NK-92 (cell line): ENCODE results near the gene TEX53.

ENCODE experiments used
- DNase-seq: peaks from one replicate; lab custom pipeline; 2025; ENCODE audit not compliant: unreplicated experiment; lab: John Stamatoyannopoulos, UW

TEX53 gene

DNA sequence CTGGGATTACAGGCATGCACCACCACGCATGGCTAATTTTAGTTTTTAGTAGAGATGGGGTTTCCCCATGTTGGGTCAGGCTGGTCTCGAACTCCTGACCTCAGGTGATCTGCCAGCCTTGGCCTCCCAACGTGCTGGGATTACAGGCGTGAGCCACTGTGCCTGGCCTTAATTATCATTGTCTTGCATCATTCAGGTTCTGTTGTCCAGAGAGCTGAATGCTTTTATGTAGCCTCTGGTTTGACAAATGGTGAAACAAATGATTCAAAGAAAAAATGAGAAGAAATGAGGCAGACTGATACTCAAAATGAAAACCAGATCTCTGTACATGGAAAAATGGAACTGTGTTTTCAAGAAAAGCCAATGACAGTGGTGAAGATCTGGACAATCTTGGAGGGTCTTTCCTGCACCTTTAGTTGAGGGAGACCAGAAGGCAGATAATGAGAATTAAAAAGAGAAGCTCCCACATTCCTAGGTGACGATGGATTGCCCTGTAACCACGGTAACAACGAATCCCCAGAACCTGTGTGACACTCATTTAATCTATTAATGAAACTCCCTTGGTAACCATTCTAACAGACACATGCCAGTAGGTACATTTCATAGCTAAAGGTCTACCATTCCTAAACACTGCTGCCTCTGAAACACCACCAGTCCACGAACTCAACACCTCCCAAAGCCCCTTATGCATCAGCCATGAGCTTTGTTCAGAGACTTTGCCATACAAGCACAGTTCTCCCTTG is 22.8 kb upstream of the TEX53 start:
- DNase-seq, result no peak

DNA sequence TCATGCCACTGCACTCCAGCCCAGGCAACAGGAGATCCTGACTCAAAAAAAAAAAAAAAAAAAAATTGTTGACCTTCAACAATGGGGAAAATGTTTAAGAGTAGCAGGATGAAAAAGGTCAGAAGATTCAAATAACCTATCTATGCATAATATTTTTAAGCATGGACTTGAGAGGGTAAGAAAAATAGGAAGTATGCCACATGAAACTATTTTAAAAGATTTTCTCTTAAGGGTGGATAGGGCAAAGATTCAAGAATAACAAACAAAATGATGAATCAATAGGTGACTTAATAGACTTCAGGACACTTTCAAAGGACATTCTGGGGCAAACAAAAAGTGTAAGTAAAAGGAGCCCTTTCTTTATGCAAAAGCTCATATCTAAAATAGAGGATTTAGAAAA is 21.2 kb upstream of the TEX53 start:
- no peak for DNase-seq

DNA sequence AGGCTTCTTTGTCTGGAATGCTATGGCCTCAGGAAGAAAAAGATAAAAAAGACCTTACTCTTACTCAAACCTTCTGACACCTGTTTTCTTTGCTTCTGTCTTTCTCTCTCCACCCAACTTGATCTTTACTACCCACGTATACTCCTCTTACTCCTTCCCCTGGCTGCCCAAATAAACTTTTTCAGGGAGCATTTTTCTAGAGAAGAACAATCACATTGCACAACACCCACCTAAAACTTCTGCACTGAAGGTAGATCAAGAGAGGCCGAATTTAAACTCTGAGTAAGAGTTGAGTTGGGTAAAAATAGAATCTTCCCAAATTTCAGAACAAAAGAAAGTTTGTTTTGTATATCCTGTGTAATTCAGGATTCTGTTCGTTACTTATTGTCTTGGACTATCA is 20.5 kb upstream of the TEX53 start:
- no peak for DNase-seq

DNA sequence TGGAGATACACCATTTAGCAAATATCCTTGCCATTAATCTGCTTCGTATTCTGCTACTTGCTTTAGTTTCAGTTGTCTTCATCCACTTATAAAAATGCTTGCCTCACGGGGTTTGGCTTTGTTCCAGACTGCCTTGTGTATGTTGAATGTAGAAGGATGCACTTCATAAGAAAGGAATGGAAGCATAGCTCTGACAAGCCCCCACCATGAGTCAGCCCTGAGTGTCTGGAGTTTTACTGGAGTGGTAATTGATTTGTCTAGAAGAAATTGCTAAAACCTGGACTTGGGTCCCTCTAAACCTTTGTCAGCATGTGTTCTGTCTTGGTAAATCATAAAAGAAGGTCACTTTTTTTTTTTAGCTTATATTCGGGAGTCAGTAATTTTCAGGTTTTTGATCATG is 19.8 kb upstream of the TEX53 start:
- no peak for DNase-seq

DNA sequence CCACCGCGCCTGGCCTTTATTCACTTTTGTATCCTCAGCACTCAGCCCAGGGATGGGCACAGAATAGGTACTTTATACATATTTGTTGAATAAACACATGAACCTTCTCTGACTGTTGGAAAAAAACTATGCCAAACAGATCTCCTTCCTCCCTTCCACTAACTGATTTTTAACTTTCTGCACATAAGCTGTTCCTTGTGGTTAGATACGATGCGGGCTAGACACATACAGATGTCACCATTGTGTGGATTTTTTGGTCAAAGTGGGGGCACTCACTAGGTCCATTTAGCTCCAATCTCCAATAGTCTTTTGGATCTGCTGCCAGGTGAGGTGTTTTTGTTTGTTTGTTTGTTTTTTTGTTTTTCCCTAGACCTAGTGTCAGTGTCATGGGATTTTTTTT is 19.3 kb upstream of the TEX53 start:
- DNase-seq, result no peak

DNA sequence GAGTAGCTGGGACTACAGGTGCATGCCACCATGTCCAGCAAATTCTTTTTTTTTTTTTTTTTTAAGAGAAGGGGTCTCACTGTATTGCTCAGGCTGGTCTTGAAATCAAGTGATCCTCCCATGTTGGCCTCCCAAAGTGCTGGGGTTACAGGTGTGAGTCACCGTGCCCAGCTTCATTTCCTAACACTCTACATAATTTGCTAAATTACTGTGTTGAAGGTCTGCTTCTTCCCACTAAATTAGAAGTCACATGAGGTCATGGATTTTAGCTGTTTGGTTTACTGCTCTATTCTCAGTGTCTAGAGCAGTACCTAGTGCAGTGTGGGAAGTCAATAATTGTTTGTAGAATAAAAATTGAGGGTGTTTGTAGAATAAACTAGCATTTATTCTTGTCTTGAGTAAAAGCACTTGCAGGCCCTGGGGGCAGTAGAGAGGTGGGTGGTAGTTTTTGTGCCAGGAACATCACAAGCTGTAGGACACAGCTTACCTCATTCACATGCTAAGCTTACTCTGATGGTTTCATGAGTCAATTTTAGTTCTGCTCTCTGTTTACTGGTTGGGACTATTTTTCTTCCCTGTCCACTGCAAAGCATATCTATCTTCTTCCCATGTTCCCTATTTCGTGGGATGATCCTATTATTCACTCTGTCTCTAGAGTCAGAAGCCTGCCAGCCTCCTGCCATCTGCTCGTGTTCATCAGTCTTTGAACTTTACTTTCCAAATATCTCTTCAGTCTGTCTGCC is 17.4 kb upstream of the TEX53 start:
- DNase-seq, result no peak

DNA sequence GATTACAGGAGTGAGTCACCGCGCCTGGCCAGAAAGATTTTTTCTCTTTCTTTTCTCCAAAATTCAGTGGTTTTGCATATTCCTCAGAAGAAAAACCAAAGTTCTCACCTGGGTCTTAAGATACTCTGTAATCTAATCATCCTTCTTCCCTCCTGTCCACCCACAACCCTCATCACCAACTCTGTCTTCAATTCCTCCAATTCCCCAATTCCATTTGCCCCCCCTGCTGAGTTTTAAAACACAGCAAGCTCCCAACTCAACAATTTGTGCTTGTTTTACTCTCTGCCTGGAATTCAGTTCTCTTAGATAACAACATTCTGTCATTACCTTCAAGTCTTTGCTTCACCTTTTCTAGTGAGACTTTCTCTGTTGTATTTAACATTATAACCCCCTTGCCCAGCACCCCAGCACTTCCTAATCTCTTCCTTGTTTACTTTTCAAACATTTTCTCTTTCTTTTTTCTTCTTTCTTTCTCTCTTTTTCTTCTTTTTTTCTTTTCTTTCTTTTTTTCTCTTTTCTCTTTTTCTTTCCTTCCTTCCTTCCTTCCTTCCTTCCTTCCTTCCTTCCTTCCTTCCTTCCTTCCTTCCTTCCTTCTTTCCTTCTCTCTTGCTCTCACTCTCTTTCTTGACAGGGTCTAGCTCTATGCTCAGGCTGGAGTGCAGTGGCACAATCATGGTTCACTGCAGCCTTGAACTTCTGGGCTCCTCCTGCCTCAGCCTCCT is 16.6 kb upstream of the TEX53 start:
- DNase-seq, result no peak

DNA sequence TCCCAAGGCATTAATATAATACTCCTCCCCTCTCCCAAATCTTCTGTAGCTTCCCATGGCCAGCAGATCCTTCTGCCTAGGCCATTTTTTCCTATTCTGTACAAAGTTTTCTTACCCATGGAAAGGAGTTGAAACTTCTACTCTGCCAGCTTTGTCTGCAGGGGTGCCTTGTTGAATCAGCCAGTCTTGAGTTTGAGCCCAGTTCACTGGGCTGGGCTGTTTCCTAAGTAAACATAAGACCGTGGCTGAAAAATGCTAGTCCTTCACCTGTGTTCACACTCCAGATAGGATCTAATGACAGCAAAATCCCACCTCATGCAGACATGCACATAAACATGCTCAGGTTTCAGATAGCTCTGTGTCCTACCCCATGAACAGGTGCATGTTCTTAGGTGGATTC is 14.0 kb upstream of the TEX53 start:
- no peak for DNase-seq

DNA sequence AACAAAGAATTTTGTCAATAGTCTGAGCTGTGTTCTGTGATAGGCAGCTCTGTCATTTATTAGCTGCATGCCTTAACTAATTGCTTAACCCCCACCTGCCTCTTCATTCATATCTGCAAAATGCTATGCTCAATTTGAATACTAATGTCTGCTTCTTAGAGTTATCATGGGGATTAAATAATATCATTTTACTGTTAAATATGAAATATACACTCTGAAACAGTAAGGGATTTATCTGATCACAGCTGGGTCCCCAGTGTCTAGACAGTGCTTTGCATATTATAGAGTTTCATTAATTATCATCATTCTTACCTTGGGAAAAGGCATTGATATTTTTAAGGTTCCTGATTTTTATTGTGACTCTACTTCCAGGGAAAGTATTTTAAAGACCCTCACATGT is 12.4 kb upstream of the TEX53 start:
- no peak for DNase-seq

DNA sequence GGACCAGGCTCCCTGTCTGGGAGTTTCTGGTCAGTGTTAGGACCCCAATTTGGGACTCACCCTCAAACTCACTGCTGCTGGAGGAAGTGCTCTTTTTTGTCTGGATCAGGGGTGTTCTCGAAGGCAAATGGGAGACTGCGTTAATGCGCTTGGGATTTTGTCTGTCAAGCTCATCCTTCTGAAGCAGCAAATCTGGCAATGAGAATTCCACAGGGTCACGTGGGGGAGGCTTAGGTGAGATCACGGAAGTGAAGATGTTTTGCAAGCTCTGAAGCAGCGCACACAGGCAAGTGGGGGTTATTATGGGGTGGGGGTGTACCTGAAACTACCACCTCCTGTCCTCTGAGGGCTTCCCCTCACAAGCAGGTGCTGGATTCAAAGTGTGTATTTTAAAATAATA is 10.5 kb upstream of the TEX53 start:
- DNase-seq, result no peak

DNA sequence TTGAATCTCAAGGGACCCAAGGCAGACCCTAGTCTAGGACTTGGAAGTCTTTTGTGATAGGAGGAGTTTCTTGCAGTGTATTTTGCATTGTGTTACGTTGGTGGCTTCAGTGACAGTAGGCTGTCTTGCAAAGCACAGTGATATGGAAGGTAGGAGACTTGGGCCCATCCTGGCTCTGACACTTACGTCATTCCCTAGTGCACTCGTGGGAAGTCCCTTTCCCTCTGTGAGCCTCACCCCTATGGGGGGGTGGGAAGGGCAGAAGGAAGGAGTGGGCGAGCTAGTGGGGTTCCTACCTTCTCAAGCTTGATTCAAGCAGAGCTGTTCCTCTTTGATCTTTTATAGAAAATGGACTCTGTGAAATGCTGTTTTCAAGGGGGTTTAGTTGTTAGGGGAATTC is 9.2 kb upstream of the TEX53 start:
- no peak for DNase-seq

DNA sequence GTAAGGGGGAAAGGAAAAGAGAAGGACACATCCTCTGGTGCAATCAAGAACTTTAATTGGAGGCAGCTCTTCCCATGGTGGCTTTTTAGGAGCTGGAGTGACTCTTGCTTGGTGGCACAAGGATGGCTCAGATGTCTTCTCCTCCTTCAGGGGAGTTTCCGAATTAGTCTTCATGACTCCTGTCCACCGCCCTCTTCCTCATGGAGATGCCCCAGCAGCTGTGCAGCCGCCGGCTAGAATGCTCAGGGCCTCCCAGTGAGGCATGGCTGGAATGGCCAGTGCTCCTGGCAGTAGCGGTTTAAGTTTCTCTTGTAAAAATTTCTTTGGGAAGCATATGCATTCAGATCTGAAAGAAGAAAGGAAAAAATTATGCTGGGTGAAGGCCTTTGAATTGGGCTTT is 8.8 kb upstream of the TEX53 start:
- no peak for DNase-seq

DNA sequence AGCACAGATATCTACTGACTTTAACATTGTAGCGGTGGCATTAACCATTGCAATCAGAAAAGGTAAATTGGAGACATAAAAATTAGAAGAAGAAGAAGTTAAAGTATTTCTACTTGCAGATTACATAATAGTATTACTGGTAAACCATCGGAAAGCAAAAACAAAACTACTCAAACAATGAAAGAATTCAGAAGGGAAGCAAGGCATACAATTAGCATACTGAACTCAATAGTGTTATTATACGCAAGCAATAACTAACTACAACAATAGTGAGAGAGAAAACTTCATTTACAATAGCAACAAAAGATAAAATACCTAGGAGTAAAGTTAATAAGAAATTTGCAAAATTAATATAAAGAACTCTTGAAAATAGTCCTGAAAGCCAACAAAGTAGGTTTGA is 6.6 kb upstream of the TEX53 start:
- DNase-seq, result no peak

DNA sequence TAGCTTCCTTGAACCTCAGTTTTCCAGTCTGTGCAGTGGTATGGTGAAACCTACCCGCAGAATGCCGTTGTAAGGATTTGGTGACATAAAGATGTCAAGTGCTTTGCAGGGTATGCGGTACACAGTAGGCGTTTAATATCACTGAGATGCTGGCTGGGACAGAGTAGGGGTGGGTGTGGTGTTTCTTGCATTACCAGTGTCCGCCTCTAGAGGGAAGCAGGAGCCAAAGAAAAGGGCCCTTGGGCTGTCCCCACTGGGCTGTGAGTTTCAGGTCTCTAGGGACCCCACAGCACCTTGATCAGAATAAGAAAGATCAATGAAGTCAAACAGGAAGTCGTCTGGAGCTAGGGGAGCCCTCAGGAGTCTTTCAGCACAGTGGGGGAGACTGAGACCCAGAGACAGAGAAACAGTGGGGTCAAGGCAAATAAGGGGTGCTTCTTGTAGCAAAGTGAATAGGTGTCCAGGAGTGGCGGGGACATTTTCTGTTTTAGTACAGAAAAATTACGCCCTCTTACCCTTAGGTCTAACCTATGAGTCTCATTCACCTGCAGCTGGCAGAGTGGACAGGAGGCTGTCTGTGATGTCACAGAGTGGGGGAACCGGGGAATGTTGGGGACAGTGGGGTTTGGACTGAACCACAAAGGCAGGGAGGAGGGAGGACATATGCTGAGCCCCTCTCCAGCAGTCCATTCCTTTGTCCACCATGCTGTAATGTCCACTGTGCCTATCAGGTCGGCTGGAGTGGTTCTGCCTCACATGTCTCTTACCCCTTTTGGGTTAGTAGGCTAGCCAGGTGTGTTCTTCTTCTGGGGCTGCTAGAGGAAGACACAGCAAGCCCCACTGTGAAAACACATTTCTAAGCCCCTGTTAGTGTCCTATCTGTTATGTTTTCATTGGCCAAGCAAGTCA is 4.7 kb upstream of the TEX53 start:
- DNase-seq, result no peak

DNA sequence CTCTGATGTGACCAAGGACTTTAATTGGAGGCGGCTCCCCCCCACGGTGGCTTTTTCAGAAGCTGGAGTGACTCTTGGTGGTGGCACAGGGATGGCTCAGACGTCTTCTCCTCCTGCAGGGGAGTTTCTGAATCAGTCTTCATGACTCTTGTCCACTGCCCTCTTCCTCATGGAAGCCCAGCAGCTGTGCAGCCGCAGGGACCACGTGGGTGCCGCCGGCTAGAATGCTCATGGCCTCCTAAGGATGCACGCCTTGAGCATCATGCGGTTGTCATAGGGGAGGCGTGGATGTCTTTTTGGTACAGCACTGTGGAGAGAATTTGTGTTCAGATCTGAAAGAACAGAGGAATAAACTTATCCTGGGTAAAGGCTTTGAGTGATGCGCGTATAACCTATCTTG is 1.3 kb downstream of the TEX53 start:
- DNase-seq, result no peak

DNA sequence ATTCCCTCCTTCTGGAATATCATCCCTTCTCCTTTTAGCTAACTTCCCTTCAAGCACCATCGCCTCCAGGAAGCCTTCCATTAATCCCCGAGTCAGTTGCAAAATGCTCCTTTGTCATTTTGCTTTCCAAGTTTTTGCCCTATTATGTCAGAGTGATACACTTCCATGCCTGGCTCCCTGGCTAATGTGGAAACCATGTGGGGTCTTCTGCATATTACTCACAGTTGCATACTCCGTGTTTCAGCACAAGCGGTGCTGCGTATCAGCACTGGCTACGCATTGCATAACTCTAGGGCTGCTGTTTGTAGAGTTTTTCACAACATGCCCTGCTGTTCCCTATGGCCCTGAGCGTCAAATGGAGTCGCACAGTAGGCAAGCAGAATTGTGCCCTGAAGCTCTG is 1.9 kb downstream of the TEX53 start:
- no peak for DNase-seq

DNA sequence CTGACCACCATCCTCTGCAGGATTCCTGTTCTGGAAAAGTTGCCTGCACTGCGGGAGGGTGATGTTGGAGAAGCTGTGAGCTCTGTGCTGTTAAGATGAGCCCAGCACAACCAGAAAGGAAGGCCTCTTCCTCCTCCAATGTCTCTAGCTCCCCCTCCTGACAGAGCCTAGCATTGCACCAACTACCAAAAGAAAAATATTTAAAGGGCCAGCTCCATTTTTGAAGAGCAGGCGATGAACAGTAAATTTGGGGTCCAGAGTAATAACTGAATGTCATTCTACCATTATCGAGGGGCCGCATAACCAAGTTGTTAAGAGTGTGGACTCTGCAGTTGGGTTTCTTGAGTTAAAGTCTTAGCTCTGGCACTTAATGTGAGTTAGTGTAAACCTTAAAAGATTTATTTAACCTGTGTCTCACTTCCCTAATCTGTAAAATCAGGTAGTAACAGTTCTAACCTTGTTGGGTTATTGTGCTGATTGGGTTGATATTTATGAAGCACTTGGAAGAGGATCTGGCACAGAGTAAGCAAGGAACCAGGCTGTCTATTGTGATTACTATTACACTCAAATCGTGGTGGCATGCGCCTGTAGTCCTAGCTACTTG is 3.9 kb downstream of the TEX53 start:
- peak; percentile 6 for DNase-seq

DNA sequence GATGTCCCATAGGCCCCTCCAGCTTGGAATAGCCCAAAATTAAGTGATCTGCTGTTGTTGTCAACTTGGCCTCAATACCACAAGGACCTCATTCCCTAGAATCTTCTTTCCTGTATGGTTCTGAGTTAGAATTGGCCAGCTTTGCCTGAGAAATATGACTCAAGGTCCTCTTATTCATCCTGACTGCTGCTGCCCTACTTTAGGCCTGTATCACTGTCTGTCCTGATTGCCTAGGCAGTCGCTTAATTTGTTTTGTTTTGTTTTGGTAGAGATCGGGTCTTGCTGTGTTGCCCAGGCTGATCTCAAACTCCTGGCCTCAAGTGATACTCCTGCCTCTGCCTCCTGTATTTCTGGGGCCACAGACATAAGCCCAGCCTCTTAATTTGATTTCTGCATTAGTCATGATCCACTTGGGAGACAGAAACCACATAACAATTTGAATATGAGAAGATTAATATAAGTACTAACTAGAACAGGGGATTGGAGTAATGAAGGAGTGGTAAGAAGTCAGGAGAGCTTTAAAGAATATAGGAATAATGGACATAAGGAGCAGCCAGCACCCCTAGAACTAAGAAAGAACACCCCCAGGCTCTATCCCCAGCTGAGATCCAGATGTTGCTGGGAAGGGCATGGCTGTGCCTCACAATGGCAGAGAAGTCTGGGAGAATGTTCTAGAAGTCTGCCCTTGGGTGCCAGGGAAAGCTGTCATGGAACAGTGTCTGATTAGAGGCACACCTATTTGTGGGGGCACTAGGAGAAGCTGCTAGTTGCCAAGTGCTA is 4.6 kb downstream of the TEX53 start:
- DNase-seq, result no peak

DNA sequence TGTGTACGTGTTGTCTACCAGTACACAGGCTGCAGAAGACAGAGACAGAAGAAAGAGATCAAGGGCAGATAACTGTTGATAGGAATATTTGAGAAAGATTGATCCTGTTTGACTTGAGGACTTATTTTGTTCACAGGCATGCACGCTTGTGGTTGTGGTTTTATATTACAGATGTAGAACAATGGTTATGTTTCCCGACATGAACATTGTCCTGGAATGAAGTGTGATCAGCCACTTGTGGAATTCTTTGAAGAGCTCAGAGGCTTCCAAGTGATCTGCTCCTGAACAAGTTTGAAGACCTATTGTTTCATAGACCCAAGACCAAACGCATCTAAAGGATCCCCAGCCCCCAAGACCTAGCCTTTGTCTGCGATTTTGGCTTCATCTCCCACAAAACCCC is 13.7 kb downstream of the TEX53 start:
- no peak for DNase-seq

DNA sequence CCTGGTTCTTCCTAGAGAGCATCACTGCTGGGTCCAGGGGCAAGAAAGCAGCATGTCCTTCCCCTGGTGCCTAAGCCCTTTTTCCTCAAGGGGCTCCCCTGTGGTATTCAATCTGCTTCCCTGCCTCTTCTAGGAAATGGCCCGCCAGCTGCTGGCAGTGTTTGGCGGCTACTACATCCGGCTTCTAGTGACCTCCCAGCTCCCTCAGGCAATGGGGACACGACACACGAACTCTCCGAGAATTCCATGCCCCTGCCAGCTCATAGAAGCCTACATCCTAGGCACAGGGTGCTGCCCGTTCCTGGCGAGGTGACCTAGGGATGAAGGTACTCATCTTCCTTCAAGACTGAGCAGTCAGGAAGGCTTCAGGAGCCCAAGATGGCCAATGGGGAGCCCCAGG is 14.6 kb downstream of the TEX53 start:
- DNase-seq, result no peak
